NCI-H1092 treated with DMSO at 0.1 percent for 48 hours (cell line): ENCODE results near the gene AIDA.
"Not testable (repeated sequence)": the region's sequence is repeated elsewhere in the genome, so short reads cannot be mapped to it uniquely, and the experiment has no call there.

Source experiments
- DNase-seq: peaks from one replicate; lab custom pipeline; 2025; lab: John Stamatoyannopoulos, UW

The AIDA gene, protein sequence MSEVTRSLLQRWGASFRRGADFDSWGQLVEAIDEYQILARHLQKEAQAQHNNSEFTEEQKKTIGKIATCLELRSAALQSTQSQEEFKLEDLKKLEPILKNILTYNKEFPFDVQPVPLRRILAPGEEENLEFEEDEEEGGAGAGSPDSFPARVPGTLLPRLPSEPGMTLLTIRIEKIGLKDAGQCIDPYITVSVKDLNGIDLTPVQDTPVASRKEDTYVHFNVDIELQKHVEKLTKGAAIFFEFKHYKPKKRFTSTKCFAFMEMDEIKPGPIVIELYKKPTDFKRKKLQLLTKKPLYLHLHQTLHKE

GRCh38 chr1:222712253-222713090 lies at the start of gene AIDA, which contains the start of gene BROX:
Gene AIDA, minus strand, starts transcription at chr1:222712491. Its CDS starts 174 bp downstream, at chr1:222712317.
Gene BROX, plus strand, starts transcription at chr1:222712564. Its CDS starts 3,136 bp downstream, at chr1:222715700.
- DNase-seq, result peak; percentile 97

- no peak for DNase-seq
Observed at GRCh38 chr1:222761083-222761482, 48.8 kb upstream of the AIDA start.

DNA sequence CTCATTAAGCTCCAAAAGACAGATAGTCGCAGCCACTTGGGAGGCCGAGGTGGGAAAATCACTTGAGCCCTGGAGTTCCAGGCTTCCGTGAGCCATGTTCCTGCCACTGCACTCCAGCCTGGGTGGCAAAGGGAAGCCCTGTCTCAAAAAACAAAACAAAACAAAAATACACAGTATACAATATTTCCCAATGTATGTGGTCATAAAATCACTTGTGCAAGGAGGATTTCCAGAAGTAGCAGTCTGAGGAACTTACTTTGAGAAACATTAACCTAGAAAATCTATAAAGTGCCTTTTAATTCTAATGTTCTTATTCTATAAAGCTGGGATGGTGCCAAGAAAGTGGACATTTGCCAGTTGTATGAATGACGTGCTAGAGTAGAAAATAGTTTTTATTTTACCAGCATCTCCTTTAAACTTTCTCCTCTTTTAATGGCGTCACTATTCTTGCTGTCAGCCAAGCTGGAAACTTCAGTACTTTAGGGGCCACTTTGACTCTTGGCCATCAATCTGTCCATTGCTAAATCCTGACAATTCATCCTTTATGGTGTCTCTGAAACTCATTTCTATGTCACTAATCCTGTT lies 47.3 kb upstream of the AIDA start:
- no peak for DNase-seq

DNA sequence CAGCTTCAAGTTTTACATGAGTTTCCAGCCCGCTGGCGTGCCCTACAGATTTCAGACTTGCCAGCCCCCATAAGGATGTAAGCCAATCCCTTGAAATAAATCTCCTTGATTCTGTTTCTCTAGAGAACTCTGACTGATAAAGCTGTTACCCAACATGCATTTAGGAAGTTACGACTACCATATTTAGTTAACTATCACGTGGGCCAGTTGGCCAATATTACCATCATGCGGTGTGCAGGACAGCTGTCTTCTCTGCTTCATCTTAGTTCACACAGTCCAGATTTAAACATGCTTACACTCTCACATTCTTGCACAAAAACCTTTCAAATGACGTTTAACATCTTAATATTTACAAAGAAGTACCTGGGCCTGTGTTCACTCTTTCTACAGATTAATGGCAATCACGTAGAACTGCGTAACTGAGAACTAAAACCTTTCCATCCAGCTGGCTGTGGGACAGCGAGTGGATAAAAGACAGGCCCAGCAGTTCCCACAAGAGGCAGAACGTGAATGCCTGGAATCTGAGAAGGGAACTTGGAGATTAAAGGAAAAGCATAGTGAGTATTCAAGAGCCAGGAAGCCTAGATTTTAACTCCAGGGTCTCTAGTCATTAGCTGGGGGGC lies 45.5 kb upstream of the AIDA start:
- DNase-seq, result no peak

- no peak for DNase-seq
Observed at GRCh38 chr1:222754366-222755139, 42.3 kb upstream of the AIDA start.

DNA sequence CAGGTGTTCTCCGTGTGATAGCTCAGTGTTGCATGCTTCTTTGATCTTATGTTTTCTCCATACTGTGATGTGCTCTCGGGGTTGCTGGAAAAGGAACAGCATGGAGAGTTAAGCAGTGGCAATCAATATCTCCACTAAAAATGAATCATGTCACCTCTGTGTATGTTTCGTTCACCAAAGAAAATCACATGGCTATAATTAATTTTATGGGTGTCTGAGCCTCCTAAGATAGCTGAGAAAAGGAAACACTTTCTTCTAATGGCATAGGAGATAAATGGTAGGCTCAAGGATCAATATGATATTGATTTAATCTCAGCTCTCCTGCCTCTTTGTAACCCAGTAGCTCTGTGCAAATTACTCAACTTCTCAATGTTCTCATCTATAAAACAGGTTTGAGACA lies 39.0 kb upstream of the AIDA start:
- DNase-seq, result no peak

DNA sequence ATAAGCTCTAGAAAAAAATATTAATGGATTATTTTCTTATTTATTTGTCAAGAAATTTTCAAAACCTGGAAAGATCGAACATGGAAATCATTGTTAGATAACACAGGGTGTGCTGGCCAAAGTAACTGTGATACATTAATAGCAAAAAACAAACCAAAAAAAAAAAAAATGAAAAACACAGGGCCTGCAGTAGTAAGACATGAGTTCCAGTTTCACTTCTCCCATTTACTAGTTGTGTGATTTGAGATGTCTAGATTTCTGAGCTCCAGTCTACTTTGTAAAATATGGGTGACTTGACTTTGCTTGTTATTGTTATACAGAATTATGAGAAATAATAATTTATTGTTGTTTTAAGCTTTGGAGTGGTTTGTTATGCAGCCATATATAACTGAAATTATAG lies 38.4 kb upstream of the AIDA start:
- DNase-seq, result no peak

DNA sequence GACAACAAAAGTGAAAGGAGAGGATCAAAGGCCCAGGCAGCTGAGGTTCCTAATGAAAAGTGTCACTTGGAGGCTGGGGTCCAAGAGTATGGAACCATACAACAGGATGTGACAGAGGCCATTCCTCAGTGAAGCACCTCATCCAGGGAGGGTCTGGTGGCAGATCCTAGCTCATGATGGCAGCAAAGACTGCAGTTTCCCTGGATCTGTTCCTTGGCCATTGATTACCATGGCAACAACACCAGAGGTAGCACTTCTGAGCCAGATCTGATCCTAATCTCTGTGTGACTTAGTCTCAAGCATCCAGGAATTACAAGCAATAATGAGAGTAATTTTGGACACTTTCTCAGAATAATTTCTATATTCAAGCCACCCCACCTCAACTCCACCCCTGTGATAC lies 37.6 kb upstream of the AIDA start:
- DNase-seq, result no peak

GRCh38 chr1:222741630-222742457 lies 29.6 kb upstream of the AIDA start:
- DNase-seq, result not testable (repeated sequence)

- no peak for DNase-seq
Observed at GRCh38 chr1:222739929-222740328, 27.6 kb upstream of the AIDA start.

DNA sequence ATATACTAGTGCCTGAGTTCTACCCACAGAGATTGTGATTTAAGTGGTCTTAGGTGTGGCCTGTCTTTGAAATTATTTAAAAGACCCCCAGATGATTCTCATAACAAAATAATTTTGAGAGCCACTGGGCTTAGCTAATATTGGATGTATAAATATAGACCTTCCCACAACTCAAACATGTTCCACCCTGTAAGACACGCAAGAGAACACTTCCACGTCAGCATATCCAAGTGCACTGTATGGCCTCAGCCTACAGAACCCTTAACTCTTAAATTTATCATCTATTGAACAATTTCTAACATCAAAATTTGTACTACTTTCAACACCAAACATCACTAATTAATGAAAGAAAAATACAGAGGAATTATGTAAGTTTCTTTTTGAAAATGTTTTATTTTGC lies 27.2 kb upstream of the AIDA start:
- DNase-seq, result no peak

- no peak for DNase-seq
Observed at GRCh38 chr1:222736972-222737371, 24.7 kb upstream of the AIDA start, which contains the start of gene FAM177B. Gene FAM177B, plus strand, starts transcription at chr1:222737202. Its CDS starts 9,344 bp downstream, at chr1:222746546.

- no peak for DNase-seq
Observed at GRCh38 chr1:222736470-222736869, 24.2 kb upstream of the AIDA start.

DNA sequence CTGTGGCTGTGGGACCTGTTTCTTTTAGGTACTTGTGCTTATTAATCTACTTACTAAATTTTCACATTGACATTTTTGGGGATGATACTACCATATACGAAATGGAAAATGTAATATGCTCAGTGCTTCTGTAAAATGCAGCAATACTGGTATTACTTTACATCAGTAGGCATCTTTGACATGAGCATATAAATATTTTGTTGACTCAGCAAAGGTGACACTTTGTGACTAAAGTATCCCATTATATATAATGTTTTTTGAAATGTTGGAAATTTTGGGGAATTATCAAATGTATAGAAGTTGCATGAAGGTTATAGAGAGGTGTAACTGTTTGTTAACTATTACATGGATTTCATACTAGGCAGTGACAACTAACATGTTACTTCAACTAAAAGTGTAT lies 22.4 kb upstream of the AIDA start:
- no peak for DNase-seq

DNA sequence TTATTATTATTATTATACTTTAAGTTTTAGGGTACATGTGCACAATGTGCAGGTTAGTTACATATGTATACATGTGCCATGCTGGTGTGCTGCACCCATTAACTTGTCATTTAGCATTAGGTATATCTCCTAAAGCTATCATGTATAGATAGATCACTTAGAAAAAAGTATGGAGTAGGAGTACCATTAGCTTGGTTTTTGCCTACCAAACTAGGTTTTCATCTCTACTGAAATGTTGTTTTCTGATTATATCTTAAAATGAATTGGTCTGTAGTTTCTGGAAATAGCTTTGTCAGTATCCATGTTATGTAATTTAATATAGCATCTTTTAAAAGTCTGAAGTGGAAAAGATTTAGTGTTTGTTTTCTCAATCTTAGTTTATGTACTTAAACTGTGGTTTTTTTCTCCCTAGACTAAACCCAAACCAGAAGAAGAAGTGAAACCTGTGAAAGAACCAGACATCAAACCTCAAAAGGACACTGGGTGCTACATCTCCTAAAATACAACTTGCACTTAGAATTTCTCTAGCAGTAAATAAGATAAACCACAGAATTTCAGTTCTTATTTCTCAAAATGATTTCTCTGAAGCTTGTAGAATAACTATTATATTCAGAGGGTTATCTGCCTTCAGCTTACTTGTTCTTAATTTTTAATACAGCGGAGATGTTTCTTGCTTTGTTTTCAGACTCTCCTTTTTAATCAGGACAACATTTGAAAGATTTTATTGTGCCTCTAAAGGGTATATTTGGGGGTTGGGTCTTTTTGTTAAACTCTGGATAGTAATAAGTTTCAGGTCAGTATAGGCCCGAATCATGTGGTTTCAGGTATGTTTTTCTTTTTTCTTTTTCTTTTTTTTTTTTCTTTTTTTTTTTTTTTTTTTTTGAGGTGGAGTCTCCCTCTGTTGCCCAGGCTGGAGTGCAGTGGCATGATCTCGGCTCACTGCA lies 20.2 kb upstream of the AIDA start:
- no peak for DNase-seq

DNA sequence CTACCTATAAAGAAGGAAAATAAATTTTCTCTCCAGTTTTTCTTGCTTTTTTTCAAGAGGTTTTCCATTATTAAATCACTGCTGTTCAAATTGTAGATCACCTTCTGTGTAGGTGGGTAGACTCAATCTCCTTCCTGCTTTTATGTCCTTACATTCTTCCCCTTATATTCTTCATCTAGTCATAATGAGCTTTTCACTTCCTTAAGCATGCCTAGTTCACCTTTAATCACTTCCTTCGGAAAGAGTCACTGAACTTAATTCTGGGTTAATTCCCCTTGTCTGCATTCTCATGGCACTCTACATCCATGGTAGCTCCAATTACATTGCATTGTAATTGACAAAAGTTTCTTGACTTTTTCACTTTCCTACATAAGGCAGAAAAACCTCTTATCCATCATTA lies 18.6 kb upstream of the AIDA start:
- no peak for DNase-seq

GRCh38 chr1:222728746-222729145 lies 16.5 kb upstream of the AIDA start:
- DNase-seq, result no peak

DNA sequence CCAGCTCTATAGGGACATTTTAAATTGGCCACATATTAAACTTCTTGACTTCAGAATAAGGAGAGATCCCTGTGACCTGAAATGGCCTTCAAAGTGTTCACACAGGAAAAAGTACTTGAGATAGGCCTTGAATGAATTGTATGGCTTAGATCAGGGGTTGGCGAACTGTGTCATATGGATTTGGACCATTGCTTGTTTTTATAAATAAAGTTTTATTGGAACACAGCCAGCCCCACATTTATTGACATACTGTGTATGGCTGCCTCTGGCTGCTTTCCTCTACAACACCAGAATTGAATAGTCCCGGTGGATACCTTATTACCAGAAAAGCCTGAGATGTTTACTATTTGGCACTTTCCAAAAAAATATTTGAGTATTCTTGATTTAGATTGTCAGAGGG lies 4.1 kb upstream of the AIDA start:
- DNase-seq, result no peak
